Neural cell (in vitro differentiated cells): ENCODE measurements around the gene TIE1. TPM values are rescaled to one million over a fixed set of nuclear protein-coding genes. Genes with fewer than 3 reads are reported as not detected.

ENCODE experiments used
- H2AFZ ChIP-seq: fragments of 200-600, 300-800 bp; sonication (generic), shearing (Covaris generic); 2 replicates; pipeline ENCODE4 v1.6.0; 2014; ENCODE audit warnings: low read depth, mild to moderate bottlenecking, antibody characterized with exemption, low read length, moderate library complexity
- H3F3A ChIP-seq: fragments of 200-600 bp; shearing (Covaris generic); 2 replicates; pipeline ENCODE4 v1.6.1; 2016; ENCODE audit warnings: mild to moderate bottlenecking, moderate library complexity, mixed read lengths, antibody characterized with exemption, low read length; ENCODE audit not compliant: insufficient read depth, poor library complexity, severe bottlenecking
- H3K27ac ChIP-seq: fragments of 200-600, 300-800 bp; sonication (generic), shearing (Covaris generic); 2 replicates; pipeline ENCODE4 v1.5.1; 2014; ENCODE audit warnings: mild to moderate bottlenecking, low read length, moderate library complexity
- H3K27me3 ChIP-seq: fragments of 300-800, 200-600 bp; sonication (generic), shearing (Covaris generic); 2 replicates; pipeline ENCODE4 v1.6.0; 2014; ENCODE audit warnings: mild to moderate bottlenecking, low read depth, low read length, moderate library complexity; ENCODE audit not compliant: insufficient read depth
- H3K36me3 ChIP-seq: fragments of 300-800, 200-600 bp; sonication (generic), shearing (Covaris generic); 2 replicates; pipeline ENCODE4 v1.5.1; 2014; ENCODE audit warnings: mild to moderate bottlenecking, antibody characterized with exemption, low read length, moderate library complexity; ENCODE audit not compliant: insufficient read depth
- H3K4me2 ChIP-seq: fragments of 300-800, 200-600 bp; sonication (generic), shearing (Covaris generic); 2 replicates; pipeline ENCODE4 v1.6.0; 2014; ENCODE audit warnings: mild to moderate bottlenecking, low read length
- H3K4me3 ChIP-seq: fragments of 300-800, 200-600 bp; sonication (generic), shearing (Covaris generic); 2 replicates; pipeline ENCODE4 v1.5.1; 2014; ENCODE audit warnings: mild to moderate bottlenecking, low read length, moderate library complexity
- H3K79me2 ChIP-seq: fragments of 200-600 bp; shearing (Covaris generic); replicated peaks from 2 replicates; pipeline ENCODE4 v1.6.0; 2014; ENCODE audit warnings: mild to moderate bottlenecking, low read length, moderate library complexity; ENCODE audit not compliant: insufficient read depth
- H3K9ac ChIP-seq: fragments of 300-800, 200-600 bp; sonication (generic), shearing (Covaris generic); 2 replicates; pipeline ENCODE4 v1.6.1; 2016; ENCODE audit warnings: mild to moderate bottlenecking, low read length, mixed read lengths
- H3K9me2 ChIP-seq: fragments of 200-600 bp; shearing (Covaris generic); 2 replicates; pipeline ENCODE4 v1.6.1; 2016; ENCODE audit warnings: mild to moderate bottlenecking, low read length, mixed read lengths; ENCODE audit not compliant: insufficient read depth
- H3K9me3 ChIP-seq: fragments of 200-600, 300-800 bp; sonication (generic), shearing (Covaris generic); 2 replicates; pipeline ENCODE4 v1.6.1; 2016; ENCODE audit warnings: mild to moderate bottlenecking, mixed run types, low read length, moderate library complexity, mixed read lengths
- H4K20me1 ChIP-seq: fragments of 200-600 bp; shearing (Covaris generic); 2 replicates; pipeline ENCODE4 v1.6.1; 2016; ENCODE audit warnings: mild to moderate bottlenecking, mixed run types; ENCODE audit not compliant: insufficient read depth
- EP300 ChIP-seq: fragments of 450-650 bp; conservative IDR thresholded peaks from 2 replicates; pipeline ENCODE4 v1.6.1; 2014; ENCODE audit warnings: antibody characterized with exemption, mild to moderate bottlenecking, moderate library complexity; ENCODE audit not compliant: poor library complexity, severe bottlenecking
- EZH2 ChIP-seq: fragments of 200-600, 300-800 bp; shearing (Covaris generic), sonication (generic); IDR thresholded peaks from 2 replicates; pipeline ENCODE4 v1.6.1; 2014; ENCODE audit warnings: antibody characterized with exemption, low read length, borderline replicate concordance, mild to moderate bottlenecking; ENCODE audit not compliant: insufficient read depth, poor library complexity, severe bottlenecking
- MXI1 ChIP-seq: fragments of 450-650 bp; conservative IDR thresholded peaks from 2 replicates; pipeline ENCODE4 v1.6.1; 2014; ENCODE audit warnings: antibody characterized with exemption, mild to moderate bottlenecking; ENCODE audit not compliant: poor library complexity, severe bottlenecking
- POLR2AphosphoS5 ChIP-seq: IDR thresholded peaks from 2 replicates; pipeline ENCODE4 v1.6.1; 2012
- RAD21 ChIP-seq: fragments of 450-650 bp; conservative IDR thresholded peaks from 2 replicates; pipeline ENCODE4 v1.6.1; 2014; ENCODE audit warnings: antibody characterized with exemption, mild to moderate bottlenecking, moderate library complexity
- SMC3 ChIP-seq: fragments of 450-650 bp; conservative IDR thresholded peaks from 2 replicates; pipeline ENCODE4 v1.6.1; 2014; ENCODE audit warnings: antibody characterized with exemption, mild to moderate bottlenecking, moderate library complexity; ENCODE audit not compliant: poor library complexity
- TAF1 ChIP-seq: IDR thresholded peaks from 2 replicates; pipeline ENCODE4 v1.6.1; 2012; ENCODE audit warnings: low read depth
- polyA plus RNA-seq: library from polyadenylated mRNA; depleted of rRNA; stranded (reverse); fragments of >200 nt; gene quantifications from 2 replicates; pipeline ENCODE4 v1.2.3, GENCODE V29; 2014
- TF ChIP-seq, protein P1 (sequence below): fragments of 450-650 bp; IDR thresholded peaks from 2 replicates; pipeline ENCODE4 v1.5.1; 2014; ENCODE audit warnings: antibody characterized with exemption, mild to moderate bottlenecking, moderate library complexity; ENCODE audit not compliant: poor library complexity, severe bottlenecking
- TF ChIP-seq, protein P2 (sequence below): IDR thresholded peaks from 2 replicates; pipeline ENCODE4 v1.6.1; 2012; ENCODE audit warnings: borderline replicate concordance

TIE1 gene
- polyA plus RNA-seq, 1 donor from 2014 or later = not detected

DNA sequence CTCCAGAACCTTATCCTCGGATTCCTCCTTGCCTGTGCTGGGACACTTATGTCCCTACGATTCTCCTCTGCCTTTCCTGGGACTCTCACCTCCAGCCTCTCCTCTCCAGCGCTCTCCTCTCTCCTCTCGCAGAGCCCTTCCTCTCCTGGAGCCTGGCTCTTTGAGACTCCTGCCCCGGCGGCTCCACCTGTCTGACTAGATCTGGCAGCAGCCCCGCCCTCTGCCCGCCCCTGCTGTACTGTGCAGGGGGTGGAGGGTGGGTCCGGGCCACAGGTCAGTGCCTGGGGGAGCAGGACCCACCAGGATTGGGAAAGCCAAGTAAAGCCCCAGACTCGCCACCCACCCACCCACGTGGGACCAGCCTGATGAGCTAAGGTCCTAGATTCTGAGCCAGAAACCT is 65.4 kb downstream of the TIE1 start:
- no peak overlapping the region for H3K4me2 ChIP-seq
- TF ChIP-seq MXI1 (no peak), SMC3 (no peak), EP300 (no peak), EZH2 (no peak), POLR2AphosphoS5 (no peak), TAF1 (no peak), RAD21 (no peak)
- TF ChIP-seq, protein P1, sequence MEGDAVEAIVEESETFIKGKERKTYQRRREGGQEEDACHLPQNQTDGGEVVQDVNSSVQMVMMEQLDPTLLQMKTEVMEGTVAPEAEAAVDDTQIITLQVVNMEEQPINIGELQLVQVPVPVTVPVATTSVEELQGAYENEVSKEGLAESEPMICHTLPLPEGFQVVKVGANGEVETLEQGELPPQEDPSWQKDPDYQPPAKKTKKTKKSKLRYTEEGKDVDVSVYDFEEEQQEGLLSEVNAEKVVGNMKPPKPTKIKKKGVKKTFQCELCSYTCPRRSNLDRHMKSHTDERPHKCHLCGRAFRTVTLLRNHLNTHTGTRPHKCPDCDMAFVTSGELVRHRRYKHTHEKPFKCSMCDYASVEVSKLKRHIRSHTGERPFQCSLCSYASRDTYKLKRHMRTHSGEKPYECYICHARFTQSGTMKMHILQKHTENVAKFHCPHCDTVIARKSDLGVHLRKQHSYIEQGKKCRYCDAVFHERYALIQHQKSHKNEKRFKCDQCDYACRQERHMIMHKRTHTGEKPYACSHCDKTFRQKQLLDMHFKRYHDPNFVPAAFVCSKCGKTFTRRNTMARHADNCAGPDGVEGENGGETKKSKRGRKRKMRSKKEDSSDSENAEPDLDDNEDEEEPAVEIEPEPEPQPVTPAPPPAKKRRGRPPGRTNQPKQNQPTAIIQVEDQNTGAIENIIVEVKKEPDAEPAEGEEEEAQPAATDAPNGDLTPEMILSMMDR = no peak
- TF ChIP-seq, protein P2, sequence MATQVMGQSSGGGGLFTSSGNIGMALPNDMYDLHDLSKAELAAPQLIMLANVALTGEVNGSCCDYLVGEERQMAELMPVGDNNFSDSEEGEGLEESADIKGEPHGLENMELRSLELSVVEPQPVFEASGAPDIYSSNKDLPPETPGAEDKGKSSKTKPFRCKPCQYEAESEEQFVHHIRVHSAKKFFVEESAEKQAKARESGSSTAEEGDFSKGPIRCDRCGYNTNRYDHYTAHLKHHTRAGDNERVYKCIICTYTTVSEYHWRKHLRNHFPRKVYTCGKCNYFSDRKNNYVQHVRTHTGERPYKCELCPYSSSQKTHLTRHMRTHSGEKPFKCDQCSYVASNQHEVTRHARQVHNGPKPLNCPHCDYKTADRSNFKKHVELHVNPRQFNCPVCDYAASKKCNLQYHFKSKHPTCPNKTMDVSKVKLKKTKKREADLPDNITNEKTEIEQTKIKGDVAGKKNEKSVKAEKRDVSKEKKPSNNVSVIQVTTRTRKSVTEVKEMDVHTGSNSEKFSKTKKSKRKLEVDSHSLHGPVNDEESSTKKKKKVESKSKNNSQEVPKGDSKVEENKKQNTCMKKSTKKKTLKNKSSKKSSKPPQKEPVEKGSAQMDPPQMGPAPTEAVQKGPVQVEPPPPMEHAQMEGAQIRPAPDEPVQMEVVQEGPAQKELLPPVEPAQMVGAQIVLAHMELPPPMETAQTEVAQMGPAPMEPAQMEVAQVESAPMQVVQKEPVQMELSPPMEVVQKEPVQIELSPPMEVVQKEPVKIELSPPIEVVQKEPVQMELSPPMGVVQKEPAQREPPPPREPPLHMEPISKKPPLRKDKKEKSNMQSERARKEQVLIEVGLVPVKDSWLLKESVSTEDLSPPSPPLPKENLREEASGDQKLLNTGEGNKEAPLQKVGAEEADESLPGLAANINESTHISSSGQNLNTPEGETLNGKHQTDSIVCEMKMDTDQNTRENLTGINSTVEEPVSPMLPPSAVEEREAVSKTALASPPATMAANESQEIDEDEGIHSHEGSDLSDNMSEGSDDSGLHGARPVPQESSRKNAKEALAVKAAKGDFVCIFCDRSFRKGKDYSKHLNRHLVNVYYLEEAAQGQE = no peak
- no peaks in the 10 kb centered on the region for H4K20me1 ChIP-seq
- H3K27me3 ChIP-seq = no peaks in the 10 kb centered on the region
- H2AFZ ChIP-seq = no peak overlapping the region
- H3K9me2 ChIP-seq = no peaks in the 10 kb centered on the region
- no peaks in the 10 kb centered on the region for H3K9me3 ChIP-seq
- no peak overlapping the region for H3K9ac ChIP-seq
- no peaks in the 10 kb centered on the region for H3F3A ChIP-seq
- H3K36me3 ChIP-seq = no peaks in the 10 kb centered on the region
- peaks cover 3% of the 10 kb centered on the region for H3K79me2 ChIP-seq
- no peak overlapping the region for H3K4me3 ChIP-seq
- no peak overlapping the region for H3K27ac ChIP-seq

DNA sequence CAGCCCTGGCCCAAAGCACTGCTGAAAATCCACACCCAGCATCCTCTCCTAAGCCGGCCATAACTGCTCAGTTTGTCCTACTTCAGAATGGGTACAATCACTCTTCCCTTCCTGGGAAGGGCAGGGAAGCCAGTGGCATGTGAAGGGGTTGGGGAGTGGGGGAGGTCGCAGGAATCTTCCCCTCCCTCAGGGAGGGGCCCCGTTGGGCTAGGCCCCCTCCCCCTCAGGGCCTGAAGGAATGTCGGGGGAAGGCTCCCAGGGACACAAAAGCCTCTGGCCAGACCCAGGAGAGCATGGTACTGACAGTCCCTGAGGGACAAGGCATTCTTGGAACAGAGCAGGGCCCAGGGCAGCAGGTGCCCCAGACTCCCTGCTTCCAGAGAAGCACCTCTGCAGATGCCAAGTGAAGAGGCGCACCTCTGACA is 65.8 kb downstream of the TIE1 start:
- Histone ChIP-seq H3K27ac (no peak overlapping the region), H3K9me3 (no peaks in the 10 kb centered on the region), H3K4me3 (no peak overlapping the region), H3K79me2 (peaks cover 3% of the 10 kb centered on the region), H4K20me1 (no peaks in the 10 kb centered on the region), H3F3A (no peaks in the 10 kb centered on the region), H3K27me3 (no peaks in the 10 kb centered on the region), H2AFZ (no peak overlapping the region), H3K36me3 (no peaks in the 10 kb centered on the region), H3K9me2 (no peaks in the 10 kb centered on the region), H3K9ac (no peak overlapping the region), H3K4me2 (no peak overlapping the region)
- TF ChIP-seq EZH2 = no peak
- TF ChIP-seq EP300 = no peak
- TF ChIP-seq, protein P1 = no peak
- TF ChIP-seq MXI1 = no peak
- no peak for TF ChIP-seq POLR2AphosphoS5
- TF ChIP-seq, protein P2 = no peak
- no peak for TF ChIP-seq TAF1
- no peak for TF ChIP-seq RAD21
- TF ChIP-seq SMC3 = no peak
